K562 (cell line): ENCODE results near the gene SMIM22. TPM values are rescaled to one million over a fixed set of nuclear protein-coding genes. Genes with fewer than 3 reads are reported as not detected.

ENCODE experiments used
- ATAC-seq: fragments of 200-7000 bp; cut with Tn5 transposase; 3 replicates; pipeline ENCODE4 v1.9.1; 2020; ENCODE audit warnings: moderate library complexity
- BruUV-seq: library from RNA; stranded (reverse); fragments of 400-500 nt; replicated peaks from 2 replicates; lab custom pipeline; 2021; lab: Mats Ljungman, UMichigan
- CTCF ChIA-PET: fragments of 300-600 bp; formaldehyde crosslinking; extraction: SDS; loops from one replicate; lab custom pipeline; 2021; ENCODE audit warnings: low intra/inter-chr PET ratio; lab: Yijun Ruan, JAX
- POLR2A ChIA-PET: fragments of 300-600, 350-650 bp; sonication (Branson Sonifier 250); formaldehyde crosslinking; extraction: SDS; loops from one replicate; lab custom pipeline; 2021; ENCODE audit warnings: antibody characterized with exemption, inconsistent platforms; lab: Yijun Ruan, JAX
- DNase-seq, 4 experiments: peaks; one replicate each; pipeline versions ENCODE4 v3.0.0 to v3.0.0-alpha.2; 2011 to 2018; ENCODE audit warnings: low spot score in 3 of 4, mixed read lengths in 3 of 4; ENCODE audit errors: extremely low read depth in 1 of 4
- FAIRE-seq: peaks from 2 replicates; lab custom pipeline; 2011; peaks lifted over from hg19 to GRCh38; lab: Jason Lieb, UNC
- H2AFZ ChIP-seq: 2 replicates; pipeline ENCODE4 v1.6.0; 2011; ENCODE audit warnings: low read depth, low read length, control low read depth, inconsistent platforms
- H3K27ac ChIP-seq: fragments of 200-600 bp; 3 replicates; pipeline ENCODE4 v1.8.0; 2011; ENCODE audit warnings: low read depth, mild to moderate bottlenecking, control low read depth, inconsistent platforms, low read length, moderate library complexity, mixed read lengths; ENCODE audit errors: extremely low read depth
- H3K27me3 ChIP-seq, 2 experiments: fragments of 300-600 bp in 1 of 2; 2 replicates in 1 of 2; 3 replicates in 1 of 2; pipeline versions ENCODE4 v1.6.0 to v1.8.0; 2011; ENCODE audit warnings: inconsistent platforms in 2 of 2, low read length in 2 of 2, mild to moderate bottlenecking in 1 of 2, mixed read lengths in 1 of 2, moderate library complexity in 1 of 2; ENCODE audit not compliant: control insufficient read depth in 2 of 2, insufficient read depth in 2 of 2
- H3K36me3 ChIP-seq: fragments of 300-600 bp; 3 replicates; pipeline ENCODE4 v1.8.0; 2011; ENCODE audit warnings: mild to moderate bottlenecking, low read length, inconsistent platforms; ENCODE audit not compliant: control insufficient read depth, insufficient read depth
- H3K4me1 ChIP-seq, 2 experiments: fragments of 200-600 bp in 1 of 2; replicated peaks in 1 of 2; 2 replicates in 1 of 2; 3 replicates in 1 of 2; pipeline versions ENCODE4 v1.5.1 to v1.8.0; 2011; ENCODE audit warnings: inconsistent platforms in 2 of 2, low read length in 2 of 2, mild to moderate bottlenecking in 1 of 2, mixed read lengths in 1 of 2, moderate library complexity in 1 of 2; ENCODE audit not compliant: control insufficient read depth in 2 of 2, insufficient read depth in 2 of 2
- H3K4me2 ChIP-seq: 2 replicates; pipeline ENCODE4 v1.6.1; 2011; ENCODE audit warnings: low read length, control low read depth, inconsistent platforms, mixed read lengths; ENCODE audit not compliant: insufficient read depth
- H3K4me3 ChIP-seq: fragments of 200-600 bp; sonication (generic), shearing (Covaris generic); 2 replicates; pipeline ENCODE4 v1.5.1; 2016; ENCODE audit warnings: control low read depth, inconsistent platforms
- H3K79me2 ChIP-seq: fragments of 200-600 bp; 3 replicates; pipeline ENCODE4 v1.8.0; 2011; ENCODE audit warnings: low read length, inconsistent platforms; ENCODE audit not compliant: control insufficient read depth, insufficient read depth
- H3K9ac ChIP-seq, 2 experiments: 2 replicates each; pipeline versions ENCODE4 v1.6.0 to v1.6.1; 2011; ENCODE audit warnings: low read depth in 2 of 2, low read length in 2 of 2, control low read depth in 1 of 2, inconsistent platforms in 1 of 2, mild to moderate bottlenecking in 1 of 2, mixed read lengths in 1 of 2; ENCODE audit not compliant: insufficient read depth in 1 of 2
- H3K9me1 ChIP-seq: one replicate; pipeline ENCODE4 v1.6.0; 2011; ENCODE audit warnings: inconsistent platforms, mild to moderate bottlenecking, low read length, moderate library complexity; ENCODE audit not compliant: control insufficient read depth, insufficient read depth
- H3K9me3 ChIP-seq: replicated peaks from 2 replicates; pipeline ENCODE4 v1.5.1; 2011; ENCODE audit warnings: low read depth, low read length, inconsistent platforms; ENCODE audit not compliant: control insufficient read depth, insufficient read depth
- H4K20me1 ChIP-seq: replicated peaks from 2 replicates; pipeline ENCODE4 v1.6.1; 2011; ENCODE audit warnings: low read length, inconsistent platforms, mixed read lengths; ENCODE audit not compliant: control insufficient read depth, insufficient read depth
- BCOR ChIP-seq: fragments of 450-650 bp; IDR thresholded peaks from 2 replicates; pipeline ENCODE4 v1.6.1; 2016
- LEF1 ChIP-seq: fragments of 450-650 bp; IDR thresholded peaks from 2 replicates; pipeline ENCODE4 v1.6.1; 2016; ENCODE audit warnings: mild to moderate bottlenecking
- MTA1 ChIP-seq: fragments of 450-650 bp; IDR thresholded peaks from 2 replicates; pipeline ENCODE4 v1.6.1; 2017; ENCODE audit warnings: borderline replicate concordance
- PURB ChIP-seq: sonication (generic); formaldehyde crosslinking; IDR thresholded peaks from 2 replicates; pipeline ENCODE4 v1.9.0; 2021; ENCODE audit warnings: low read depth, mild to moderate bottlenecking, missing genetic modification reagents
- ZFX ChIP-seq: sonication (generic); formaldehyde crosslinking; IDR thresholded peaks from 2 replicates; pipeline ENCODE4 v1.8.0; 2022; ENCODE audit warnings: mild to moderate bottlenecking, missing genetic modification reagents, moderate library complexity
- ZNF398 ChIP-seq: fragments of 250-450 bp; sonication (Bioruptor Pico); IDR thresholded peaks from 2 replicates; pipeline ENCODE4 v1.8.0; 2021; ENCODE audit warnings: moderate library complexity, mild to moderate bottlenecking, inconsistent platforms
- ZNF592 ChIP-seq: fragments of 450-650 bp; IDR thresholded peaks from 2 replicates; pipeline ENCODE4 v1.6.1; 2017; ENCODE audit warnings: antibody characterized with exemption, mild to moderate bottlenecking
- ZNF655 ChIP-seq: fragments of 250-450 bp; sonication (Bioruptor Pico); IDR thresholded peaks from 2 replicates; pipeline ENCODE4 v1.5.0; 2021
- WGBS: fragments of 100-300 bp; shearing (Covaris generic); methylation state at CpG from one replicate; pipeline ENCODE4 v1.1.6; 2016; ENCODE audit warnings: low coverage, mixed read lengths; ENCODE audit not compliant: insufficient coverage; ENCODE audit errors: missing lambda C conversion rate; 5-methylcytosine and 5-hydroxymethylcytosine counted together
- in situ Hi-C: fragments of 300-500 bp; cut with MboI; formaldehyde crosslinking; loops from 4 replicates; pipeline ENCODE4 v1.15.0; 2018; ENCODE audit warnings: inconsistent platforms, mixed read lengths
- intact Hi-C: fragments of 100-400 bp; cut with micrococcal nuclease; formaldehyde crosslinking; loops from 2 replicates; pipeline ENCODE4 v1.14.2; 2022
- polyA plus RNA-seq, 8 experiments: library from polyadenylated mRNA; depleted of rRNA in 4 of 8; stranded (reverse) in 5 of 8; unstranded in 3 of 8; fragments of >200 nt; fragmentation: Nextera tagmentation in 2 of 8; fragmentation: Illumina TruSeq in 1 of 8; extraction: Ambion mirVana in 2 of 8; extraction: Trizol in 1 of 8; gene quantifications; 2 replicates each; pipeline versions ENCODE4 v1.2.1 to v1.2.3, GENCODE V29; 2011 to 2014; ENCODE audit warnings: inconsistent platforms in 1 of 8, missing spikeins in 1 of 8
- total RNA-seq, 7 experiments: library from RNA; depleted of rRNA in 6 of 7; stranded (reverse); fragments of >200 nt in 6 of 7; fragmentation: Illumina TruSeq in 2 of 7; extraction: Trizol in 2 of 7; gene quantifications; 2 replicates each; pipeline versions ENCODE4 v1.2.1 to v1.2.3, GENCODE V29; 2011 to 2021; ENCODE audit warnings: low replicate concordance in 1 of 7
- TF ChIP-seq, protein P1 (sequence below), 2 experiments: IDR thresholded peaks; 2 replicates each; pipeline ENCODE4 v1.6.1; 2012; ENCODE audit warnings: improper control_type of control experiment in 2 of 2, low read depth in 2 of 2, low read length in 2 of 2, borderline replicate concordance in 1 of 2
- TF ChIP-seq, protein P2 (sequence below): sonication (generic); formaldehyde crosslinking; IDR thresholded peaks from 2 replicates; pipeline ENCODE4 v1.9.0; 2022; ENCODE audit warnings: mild to moderate bottlenecking, missing genetic modification reagents

The SMIM22 gene
- total and polyA plus RNA-seq, 9 of the 15 experiments (the other 6 are each of a cell fraction or from before 2014, with no cell fraction given), result not detected

- TF ChIP-seq ZNF655 (no peak), LEF1 (no peak), ZFX (CRISPR knock-in tag) (no peak)
- TF ChIP-seq, protein P1, sequence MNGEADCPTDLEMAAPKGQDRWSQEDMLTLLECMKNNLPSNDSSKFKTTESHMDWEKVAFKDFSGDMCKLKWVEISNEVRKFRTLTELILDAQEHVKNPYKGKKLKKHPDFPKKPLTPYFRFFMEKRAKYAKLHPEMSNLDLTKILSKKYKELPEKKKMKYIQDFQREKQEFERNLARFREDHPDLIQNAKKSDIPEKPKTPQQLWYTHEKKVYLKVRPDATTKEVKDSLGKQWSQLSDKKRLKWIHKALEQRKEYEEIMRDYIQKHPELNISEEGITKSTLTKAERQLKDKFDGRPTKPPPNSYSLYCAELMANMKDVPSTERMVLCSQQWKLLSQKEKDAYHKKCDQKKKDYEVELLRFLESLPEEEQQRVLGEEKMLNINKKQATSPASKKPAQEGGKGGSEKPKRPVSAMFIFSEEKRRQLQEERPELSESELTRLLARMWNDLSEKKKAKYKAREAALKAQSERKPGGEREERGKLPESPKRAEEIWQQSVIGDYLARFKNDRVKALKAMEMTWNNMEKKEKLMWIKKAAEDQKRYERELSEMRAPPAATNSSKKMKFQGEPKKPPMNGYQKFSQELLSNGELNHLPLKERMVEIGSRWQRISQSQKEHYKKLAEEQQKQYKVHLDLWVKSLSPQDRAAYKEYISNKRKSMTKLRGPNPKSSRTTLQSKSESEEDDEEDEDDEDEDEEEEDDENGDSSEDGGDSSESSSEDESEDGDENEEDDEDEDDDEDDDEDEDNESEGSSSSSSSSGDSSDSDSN (IDR thresholded peaks at IDR 0.05; ENCODE audit: borderline replicate concordance in 1 of 2, low read depth in 2 of 2, low read length in 2 of 2), result no peak
These were observed 6.7 kb upstream of the SMIM22 start (continued) for GRCh38 chr16:4788489-4788889.

GRCh38 chr16:4788910-4789309, 6.3 kb upstream of the SMIM22 start:
- no TSS peak for BruUV-seq
- intact Hi-C loops, result no loop called here
- Histone ChIP-seq H3K9me3 (no peaks in the 10 kb centered on the region), H3K36me3 (no peaks in the 10 kb centered on the region), H2AFZ (peak overlapping the region; percentile 63), H4K20me1 (no peaks in the 10 kb centered on the region), H3K4me1 (peaks cover 19 to 32% of the 10 kb centered on the region in 2 experiments; a peak in 4 of 5 replicates), H3K27me3 (no peaks in the 10 kb centered on the region), H3K79me2 (no peaks in the 10 kb centered on the region), H3K9me1 (no peaks in the 10 kb centered on the region), H3K4me3 (no peak overlapping the region), H3K9ac (no peak overlapping the region; a peak in 1 of 4 replicates), H3K27ac (no peak overlapping the region), H3K4me2 (0 out of 2 replicates have a peak overlapping the region, but pooled peaks have one; percentile 0)
- in situ Hi-C loops, result no loop called here
- no peak for ATAC-seq
- CTCF ChIA-PET, result no interaction called here
- peak; percentile 32 for FAIRE-seq
- POLR2A ChIA-PET, result interaction anchor here (0.8 to 1.7 kb wide), 2 partner anchors 8 to 45 kb away, joined by 3 to 4 read pairs; no protein-coding TSS in a partner anchor
- TF ChIP-seq PURB (CRISPR knock-in tag), result no peak
- TF ChIP-seq MTA1, result no peak
- TF ChIP-seq, protein P2, sequence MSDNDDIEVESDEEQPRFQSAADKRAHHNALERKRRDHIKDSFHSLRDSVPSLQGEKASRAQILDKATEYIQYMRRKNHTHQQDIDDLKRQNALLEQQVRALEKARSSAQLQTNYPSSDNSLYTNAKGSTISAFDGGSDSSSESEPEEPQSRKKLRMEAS (CRISPR knock-in tag), result no peak; the same call in 1 of the 2 replicates
- no peak for TF ChIP-seq ZNF398
- TF ChIP-seq ZNF592, result 0 out of 2 replicates have a peak, but pooled peaks have one; percentile 25
- TF ChIP-seq BCOR, result peak; percentile 38; the same call in 1 of the 2 replicates
- 63% methylated on average over 5 of the region's 7 CpGs for WGBS
- no peak for DNase-seq
